Fibroblast of upper back skin (primary cell): Measurements from ENCODE around the gene ZFTA.

Experiments used
- DNase-seq: peaks from one replicate; pipeline ENCODE4 v3.0.0-alpha.2; 2013

ZFTA gene

DNA sequence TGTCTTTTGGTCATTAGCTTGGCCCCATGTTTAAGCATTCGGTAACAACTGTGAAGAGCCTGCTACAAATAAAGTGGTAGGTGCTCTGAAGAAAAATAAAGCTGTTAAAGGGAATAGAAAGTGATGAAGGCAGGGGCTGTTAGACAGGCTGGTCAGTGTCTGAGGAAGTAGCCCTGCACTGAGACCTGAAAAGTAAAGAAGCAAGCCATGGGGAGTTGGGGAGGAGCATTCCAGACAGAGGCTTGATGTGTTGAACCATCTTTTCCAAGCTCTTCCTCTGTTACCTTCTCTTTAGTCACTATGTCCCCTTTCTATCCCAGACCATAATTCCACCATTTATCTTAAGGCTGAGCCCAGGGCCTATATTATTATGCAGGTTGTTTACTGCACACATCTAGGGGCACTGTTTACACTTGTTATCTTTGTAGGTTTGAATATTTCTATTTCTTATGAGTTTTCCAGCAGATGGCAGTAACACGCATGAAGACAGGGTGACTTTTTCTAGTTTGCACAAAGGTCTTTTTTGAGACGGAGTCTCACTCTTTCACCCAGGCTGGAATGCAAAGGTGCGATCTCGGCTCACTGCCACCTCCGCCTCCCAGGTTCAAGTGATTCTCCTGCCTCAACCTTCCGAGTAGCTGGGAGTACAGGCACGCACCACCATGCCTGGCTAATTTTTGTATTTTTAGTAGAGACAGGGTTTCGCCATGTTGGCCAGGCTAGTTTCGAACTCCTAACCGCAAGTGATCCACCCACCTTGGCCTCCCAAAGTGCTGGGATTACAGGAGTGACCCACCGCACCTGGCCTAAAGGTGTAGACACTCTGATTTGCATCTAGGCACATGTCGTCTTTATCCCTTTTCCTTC is 23.0 kb downstream of the ZFTA start:
- no peak for DNase-seq

DNA sequence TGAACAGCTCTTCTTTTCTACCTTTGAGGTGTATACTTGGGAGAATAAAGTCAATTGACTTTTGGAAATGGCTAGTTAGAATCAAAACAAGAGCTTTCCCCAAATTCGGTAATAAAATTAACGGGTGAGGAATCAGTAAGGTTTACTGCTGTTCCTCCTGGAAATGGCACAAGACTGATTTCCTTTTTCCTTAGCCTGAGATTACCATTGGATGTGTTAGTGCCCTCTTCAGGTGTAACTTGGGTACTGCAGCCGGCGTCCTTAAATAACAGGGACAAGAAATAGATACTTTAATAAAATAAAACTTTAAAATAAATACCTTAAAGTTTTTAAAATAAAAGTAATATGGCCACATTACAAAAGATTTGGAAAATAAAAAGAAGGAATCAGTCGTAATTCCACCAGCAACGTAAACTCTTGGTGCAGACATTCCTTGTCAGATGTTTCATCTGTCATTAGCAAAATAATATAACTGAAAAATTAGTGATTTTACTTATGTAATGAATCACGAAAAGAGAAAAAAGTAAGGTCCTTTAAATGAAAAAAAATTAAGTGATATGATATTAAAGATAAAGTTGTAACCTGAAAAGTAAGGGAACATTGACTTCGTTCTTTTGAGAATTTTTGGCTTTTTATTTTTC is 29.7 kb downstream of the ZFTA start:
- peak; percentile 76 for DNase-seq

DNA sequence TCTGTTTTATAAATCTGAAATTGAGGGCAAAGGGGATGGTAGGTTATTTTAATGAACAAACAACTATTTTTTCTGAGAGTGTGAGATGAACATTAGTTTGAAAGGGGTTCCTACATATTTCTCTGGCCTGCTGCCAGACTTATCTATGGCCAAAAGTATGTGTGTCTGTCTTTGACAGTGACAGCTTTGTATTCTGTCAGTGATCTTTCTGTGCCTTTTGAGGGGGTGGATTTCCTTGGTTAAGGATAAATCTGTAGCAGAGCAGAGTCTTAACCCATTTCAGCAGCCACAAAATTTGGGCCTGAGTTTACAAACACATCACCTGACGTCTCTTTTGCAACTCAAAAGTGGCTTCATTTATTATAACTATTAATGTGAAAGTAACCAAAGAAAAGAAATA is 30.9 kb downstream of the ZFTA start:
- DNase-seq: no peak

DNA sequence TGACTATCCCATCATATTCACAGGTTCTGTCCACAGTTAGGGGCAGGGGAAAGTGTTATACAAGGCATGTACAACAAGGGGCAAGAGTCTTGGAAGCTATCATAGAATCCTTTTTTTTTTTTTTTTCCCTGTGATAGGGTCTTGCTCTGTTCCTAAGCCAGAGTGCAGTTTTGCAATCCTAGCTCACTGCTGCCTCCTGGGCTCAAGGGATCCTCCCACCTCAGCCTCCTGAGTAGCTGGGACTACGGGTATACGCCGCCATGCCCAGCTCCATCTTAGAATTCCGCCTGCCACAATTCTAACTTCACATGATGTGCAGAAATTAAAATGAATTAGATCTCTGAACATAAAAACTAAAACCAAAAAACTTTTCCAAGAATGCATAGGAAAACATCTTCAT is 31.7 kb downstream of the ZFTA start:
- DNase-seq: no peak

DNA sequence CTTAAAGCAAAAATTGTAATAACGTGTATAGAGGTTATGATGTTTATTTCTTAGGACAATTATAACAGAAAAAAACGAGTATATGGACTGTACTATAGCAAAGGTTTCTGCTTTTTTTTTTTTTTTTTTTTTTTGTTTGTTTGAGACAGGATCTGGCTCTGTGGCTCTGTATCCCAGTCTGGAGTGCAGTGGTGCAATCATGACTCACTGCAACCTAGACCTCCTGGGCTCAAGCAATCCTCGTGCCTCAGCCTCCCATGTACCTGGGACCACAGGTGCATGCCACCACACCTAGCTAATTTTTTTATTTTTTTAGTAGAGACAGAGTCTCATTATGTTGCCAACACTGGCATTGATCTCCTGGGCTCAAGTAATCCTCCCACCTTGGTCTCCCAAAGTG is 39.2 kb downstream of the ZFTA start:
- DNase-seq: no peak

DNA sequence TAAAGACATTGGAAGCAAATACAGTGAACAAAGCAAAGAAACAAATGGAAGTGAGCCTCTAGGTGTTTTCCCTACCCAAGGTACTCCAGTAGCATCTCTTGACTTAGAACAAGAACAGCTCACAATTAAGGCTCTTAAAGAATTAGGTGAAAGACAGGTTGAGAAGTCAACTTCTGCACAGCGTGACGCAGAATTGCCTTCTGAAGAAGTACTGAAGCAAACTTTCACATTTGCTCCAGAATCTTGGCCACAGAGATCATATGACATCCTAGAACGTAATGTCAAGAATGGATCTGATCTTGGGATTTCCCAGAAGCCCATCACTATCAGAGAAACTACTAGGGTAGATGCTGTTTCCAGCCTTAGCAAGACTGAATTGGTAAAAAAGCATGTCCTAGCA is 48.0 kb downstream of the ZFTA start:
- no peak for DNase-seq

DNA sequence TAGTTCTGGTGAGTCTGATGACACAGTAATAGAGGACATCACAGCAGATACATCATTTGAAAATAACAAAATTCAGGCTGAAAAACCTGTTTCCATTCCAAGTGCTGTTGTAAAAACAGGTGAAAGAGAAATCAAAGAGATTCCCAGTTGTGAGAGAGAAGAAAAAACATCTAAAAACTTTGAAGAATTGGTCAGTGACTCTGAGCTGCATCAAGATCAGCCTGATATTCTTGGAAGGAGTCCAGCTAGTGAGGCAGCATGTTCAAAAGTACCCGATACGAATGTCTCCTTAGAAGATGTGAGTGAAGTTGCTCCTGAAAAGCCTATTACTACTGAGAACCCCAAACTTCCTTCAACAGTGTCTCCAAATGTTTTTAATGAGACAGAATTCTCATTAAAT is 48.6 kb downstream of the ZFTA start:
- peak; percentile 39 for DNase-seq

DNA sequence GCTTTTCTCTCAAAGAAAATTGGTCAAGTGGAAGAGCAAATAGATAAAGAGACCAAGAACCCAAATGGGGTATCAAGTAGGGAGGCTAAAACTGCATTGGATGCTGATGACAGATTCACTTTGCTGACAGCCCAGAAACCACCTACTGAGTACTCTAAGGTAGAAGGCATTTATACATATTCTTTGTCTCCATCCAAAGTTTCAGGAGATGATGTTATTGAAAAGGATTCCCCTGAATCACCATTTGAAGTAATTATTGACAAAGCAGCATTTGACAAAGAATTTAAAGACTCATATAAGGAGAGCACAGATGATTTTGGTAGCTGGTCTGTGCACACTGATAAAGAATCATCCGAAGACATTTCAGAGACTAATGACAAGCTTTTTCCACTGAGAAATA is 49.6 kb downstream of the ZFTA start:
- no peak for DNase-seq
